OCI-LY1 (cell line): ENCODE results near the gene STAG1.
"Not testable (repeated sequence)": the region's sequence is repeated elsewhere in the genome, so short reads cannot be mapped to it uniquely, and the experiment has no call there.

Source experiments
- H2AFZ ChIP-seq: fragments of 200-600 bp; sonication (generic), shearing (Covaris generic); 2 replicates; pipeline ENCODE4 v1.6.0; 2014; ENCODE audit warnings: antibody characterized with exemption, mild to moderate bottlenecking, low read length
- H3F3A ChIP-seq: fragments of 200-600 bp; sonication (generic), shearing (Covaris generic); 2 replicates; pipeline ENCODE4 v1.6.0; 2014; ENCODE audit warnings: mild to moderate bottlenecking, antibody characterized with exemption, low read length, moderate library complexity; ENCODE audit not compliant: insufficient read depth
- H3K27ac ChIP-seq: fragments of 200-600 bp; sonication (generic); 2 replicates; pipeline ENCODE4 v1.5.1; 2014; ENCODE audit warnings: low read length, mixed run types, mild to moderate bottlenecking, low read depth; ENCODE audit not compliant: poor library complexity, severe bottlenecking
- H3K27me3 ChIP-seq: fragments of 200-600 bp; sonication (generic); 2 replicates; pipeline ENCODE4 v1.6.0; 2014; ENCODE audit warnings: antibody characterized with exemption, mild to moderate bottlenecking, low read length, moderate library complexity; ENCODE audit not compliant: insufficient read depth
- H3K36me3 ChIP-seq: fragments of 200-600 bp; sonication (generic); 2 replicates; pipeline ENCODE4 v1.6.1; 2014; ENCODE audit warnings: mild to moderate bottlenecking, antibody characterized with exemption, low read length, moderate library complexity, mixed read lengths; ENCODE audit not compliant: insufficient read depth
- H3K4me1 ChIP-seq: fragments of 200-600 bp; sonication (generic); 2 replicates; pipeline ENCODE4 v1.5.1; 2014; ENCODE audit warnings: mild to moderate bottlenecking, low read length, moderate library complexity; ENCODE audit not compliant: insufficient read depth, severe bottlenecking
- H3K4me2 ChIP-seq: fragments of 200-600 bp; sonication (generic), shearing (Covaris generic); 2 replicates; pipeline ENCODE4 v1.6.1; 2014; ENCODE audit warnings: low read length
- H3K4me3 ChIP-seq: fragments of 200-600 bp; sonication (generic); 2 replicates; pipeline ENCODE4 v1.5.1; 2014; ENCODE audit warnings: low read length, low read depth, mild to moderate bottlenecking, mixed read lengths; ENCODE audit not compliant: poor library complexity, severe bottlenecking
- H3K79me2 ChIP-seq: fragments of 200-600 bp; shearing (Covaris generic); 2 replicates; pipeline ENCODE4 v1.6.1; 2016; ENCODE audit warnings: mixed run types, low read length, mixed read lengths; ENCODE audit not compliant: insufficient read depth
- H3K9ac ChIP-seq: fragments of 200-600 bp; sonication (generic), shearing (Covaris generic); 2 replicates; pipeline ENCODE4 v1.6.1; 2014; ENCODE audit warnings: mild to moderate bottlenecking, low read length, mixed read lengths
- H3K9me2 ChIP-seq: fragments of 200-600 bp; sonication (generic), shearing (Covaris generic); 2 replicates; pipeline ENCODE4 v1.6.1; 2014; ENCODE audit warnings: low read depth, mild to moderate bottlenecking, low read length, mixed read lengths
- H3K9me3 ChIP-seq: fragments of 200-600 bp; shearing (Covaris generic); 2 replicates; pipeline ENCODE4 v1.6.1; 2014; ENCODE audit warnings: low read length, mixed read lengths
- H4K20me1 ChIP-seq: fragments of 200-600 bp; sonication (generic), shearing (Covaris generic); 2 replicates; pipeline ENCODE4 v1.6.0; 2016; ENCODE audit warnings: mild to moderate bottlenecking, low read length; ENCODE audit not compliant: insufficient read depth
- CTCF ChIP-seq: fragments of 200-600 bp; sonication (generic), shearing (Covaris generic); IDR thresholded peaks from 2 replicates; pipeline ENCODE4 v1.5.1; 2017; ENCODE audit warnings: mild to moderate bottlenecking, antibody characterized with exemption, low read length, moderate library complexity, mixed read lengths
- EZH2 ChIP-seq: fragments of 200-600 bp; sonication (generic), shearing (Covaris generic); IDR thresholded peaks from 2 replicates; pipeline ENCODE4 v1.8.0; 2017; ENCODE audit warnings: borderline replicate concordance, mixed run types, mild to moderate bottlenecking, antibody characterized with exemption, low read length, moderate library complexity, mixed read lengths

The STAG1 gene

GRCh38 chr3:136612512-136612911 lies 139.7 kb downstream of the STAG1 start:
- no peak overlapping the region for H2AFZ ChIP-seq
- no peaks in the 10 kb centered on the region for H3K9me3 ChIP-seq
- H3K79me2 ChIP-seq = no peaks in the 10 kb centered on the region
- no peaks in the 10 kb centered on the region for H3K4me1 ChIP-seq
- no peak overlapping the region for H3K9ac ChIP-seq
- H3K4me2 ChIP-seq = no peak overlapping the region
- no peaks in the 10 kb centered on the region for H4K20me1 ChIP-seq
- no peak overlapping the region for H3K4me3 ChIP-seq
- H3K27ac ChIP-seq = no peak overlapping the region
- no peaks in the 10 kb centered on the region for H3K27me3 ChIP-seq
- H3K36me3 ChIP-seq = no peaks in the 10 kb centered on the region
- no peaks in the 10 kb centered on the region for H3K9me2 ChIP-seq
- TF ChIP-seq EZH2 (no peak), CTCF (no peak)
- H3F3A ChIP-seq = no peaks in the 10 kb centered on the region

DNA sequence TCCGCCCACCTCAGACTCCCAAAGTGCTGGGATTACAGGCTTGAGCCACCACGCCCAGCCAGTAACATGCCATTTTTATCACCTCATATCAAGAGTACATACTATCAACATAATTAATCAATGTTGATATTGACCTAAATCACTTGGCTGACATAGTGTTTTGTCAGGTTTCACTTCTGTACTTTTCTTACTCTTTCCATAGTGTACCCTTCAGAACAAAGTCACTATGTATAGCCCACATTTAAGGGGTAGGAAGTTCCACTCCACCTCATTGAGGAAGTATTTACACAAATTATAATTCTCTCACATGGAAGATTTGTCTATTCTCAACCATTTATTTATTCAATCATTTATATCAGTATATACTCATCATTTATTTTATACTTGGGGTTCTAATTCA lies 145.2 kb downstream of the STAG1 start:
- TF ChIP-seq CTCF (no peak), EZH2 (no peak)
- no peaks in the 10 kb centered on the region for H3K4me1 ChIP-seq
- H3K4me3 ChIP-seq = no peak overlapping the region
- no peak overlapping the region for H3K9ac ChIP-seq
- H3K27me3 ChIP-seq = no peaks in the 10 kb centered on the region
- H4K20me1 ChIP-seq = no peaks in the 10 kb centered on the region
- H3K4me2 ChIP-seq = no peak overlapping the region
- H2AFZ ChIP-seq = no peak overlapping the region
- no peaks in the 10 kb centered on the region for H3F3A ChIP-seq
- no peaks in the 10 kb centered on the region for H3K9me2 ChIP-seq
- H3K9me3 ChIP-seq = no peaks in the 10 kb centered on the region
- H3K36me3 ChIP-seq = no peaks in the 10 kb centered on the region; the same call in 1 of the 2 replicates
- H3K79me2 ChIP-seq = no peaks in the 10 kb centered on the region
- no peak overlapping the region for H3K27ac ChIP-seq

- H3K4me2 ChIP-seq, H3K79me2 ChIP-seq: not testable (repeated sequence)
Measured at GRCh38 chr3:136606216-136606615, 146.0 kb downstream of the STAG1 start.

GRCh38 chr3:136604961-136605360 lies 147.2 kb downstream of the STAG1 start:
- no peak overlapping the region for H3K27ac ChIP-seq
- no peaks in the 10 kb centered on the region; the same call in 1 of the 2 replicates for H3K36me3 ChIP-seq
- H3K9me3 ChIP-seq = no peaks in the 10 kb centered on the region
- TF ChIP-seq CTCF = no peak
- TF ChIP-seq EZH2 = no peak
- no peaks in the 10 kb centered on the region for H3K27me3 ChIP-seq
- no peak overlapping the region for H3K4me2 ChIP-seq
- H3K4me1 ChIP-seq = no peaks in the 10 kb centered on the region
- no peak overlapping the region for H3K9ac ChIP-seq
- H2AFZ ChIP-seq = no peak overlapping the region
- H3K79me2 ChIP-seq = no peaks in the 10 kb centered on the region
- no peaks in the 10 kb centered on the region for H3F3A ChIP-seq
- no peaks in the 10 kb centered on the region for H3K9me2 ChIP-seq
- no peak overlapping the region for H3K4me3 ChIP-seq
- H4K20me1 ChIP-seq = no peaks in the 10 kb centered on the region

More at GRCh38 chr3:136606216-136606615, 146.0 kb downstream of the STAG1 start:
- H3K9me2 ChIP-seq, H3K27ac ChIP-seq, H3K9me3 ChIP-seq, H4K20me1 ChIP-seq, H3F3A ChIP-seq, H3K36me3 ChIP-seq, H3K9ac ChIP-seq, H3K4me1 ChIP-seq, H3K4me3 ChIP-seq, H2AFZ ChIP-seq, H3K27me3 ChIP-seq: not testable (repeated sequence)
